HepG2 (cell line): ENCODE data around the gene ATP11A. TPM values are rescaled to one million over a fixed set of nuclear protein-coding genes. Genes with fewer than 3 reads are reported as not detected.

Experiments used
- BRD4 ChIP-seq: sonication (generic); formaldehyde crosslinking; IDR thresholded peaks from 2 replicates; pipeline ENCODE4 v1.4.0; 2020; ENCODE audit warnings: missing genetic modification reagents
- CAMTA2 ChIP-seq: sonication (generic); formaldehyde crosslinking; IDR thresholded peaks from 2 replicates; pipeline ENCODE4 v1.4.0; 2020; ENCODE audit warnings: mild to moderate bottlenecking, missing genetic modification reagents, borderline replicate concordance
- CBX5 ChIP-seq: sonication (generic); formaldehyde crosslinking; IDR thresholded peaks from 2 replicates; pipeline ENCODE4 v1.4.0; 2020; ENCODE audit warnings: missing genetic modification reagents, borderline replicate concordance
- CHCHD3 ChIP-seq: sonication (generic); formaldehyde crosslinking; IDR thresholded peaks from 2 replicates; pipeline ENCODE4 v1.8.0; 2022; ENCODE audit warnings: mild to moderate bottlenecking, missing genetic modification reagents, moderate library complexity
- DDIT3 ChIP-seq: sonication (generic); formaldehyde crosslinking; IDR thresholded peaks from 2 replicates; pipeline ENCODE4 v1.4.0; 2020; ENCODE audit warnings: mild to moderate bottlenecking, missing genetic modification reagents
- EHMT2 ChIP-seq: fragments of 200-600 bp; sonication (generic); IDR thresholded peaks from 2 replicates; pipeline ENCODE4 v1.7.0; 2017; ENCODE audit warnings: antibody characterized with exemption, low read depth, low read length, borderline replicate concordance
- HNF4A ChIP-seq: sonication (generic); formaldehyde crosslinking; IDR thresholded peaks from 2 replicates; pipeline ENCODE4 v1.4.0; 2020; ENCODE audit warnings: missing genetic modification reagents
- MED1 ChIP-seq: sonication (generic); formaldehyde crosslinking; IDR thresholded peaks from 2 replicates; pipeline ENCODE4 v1.4.0; 2020; ENCODE audit warnings: missing genetic modification reagents
- MZF1 ChIP-seq: sonication (generic); formaldehyde crosslinking; IDR thresholded peaks from 2 replicates; pipeline ENCODE4 v1.8.1; 2023; ENCODE audit warnings: mild to moderate bottlenecking, missing genetic modification reagents, borderline replicate concordance
- NCOA1 ChIP-seq: sonication (generic); formaldehyde crosslinking; IDR thresholded peaks from 2 replicates; pipeline ENCODE4 v1.9.0; 2021; ENCODE audit warnings: missing genetic modification reagents
- NR1H2 ChIP-seq: sonication (generic); formaldehyde crosslinking; IDR thresholded peaks from 2 replicates; pipeline ENCODE4 v1.8.1; 2022; ENCODE audit warnings: low read depth, missing genetic modification reagents, borderline replicate concordance
- PLSCR1 ChIP-seq: sonication (generic); formaldehyde crosslinking; IDR thresholded peaks from 2 replicates; pipeline ENCODE4 v1.5.0; 2020; ENCODE audit warnings: missing genetic modification reagents, mild to moderate bottlenecking, borderline replicate concordance
- PREB ChIP-seq: sonication (generic); formaldehyde crosslinking; IDR thresholded peaks from 2 replicates; pipeline ENCODE4 v1.4.0; 2020; ENCODE audit warnings: missing genetic modification reagents
- REPIN1 ChIP-seq: sonication (generic); formaldehyde crosslinking; IDR thresholded peaks from 2 replicates; pipeline ENCODE4 v1.8.0; 2022; ENCODE audit warnings: missing genetic modification reagents, low read depth, mild to moderate bottlenecking, borderline replicate concordance
- THAP7 ChIP-seq: sonication (generic); formaldehyde crosslinking; IDR thresholded peaks from 2 replicates; pipeline ENCODE4 v1.8.1; 2023; ENCODE audit warnings: mild to moderate bottlenecking, missing genetic modification reagents
- TRIM24 ChIP-seq: sonication (generic); formaldehyde crosslinking; IDR thresholded peaks from 2 replicates; pipeline ENCODE4 v1.8.0; 2022; ENCODE audit warnings: mild to moderate bottlenecking, missing genetic modification reagents
- YEATS4 ChIP-seq: sonication (generic); formaldehyde crosslinking; IDR thresholded peaks from 2 replicates; pipeline ENCODE4 v1.4.0; 2020; ENCODE audit warnings: missing genetic modification reagents, borderline replicate concordance
- ZBTB44 ChIP-seq: sonication (generic); formaldehyde crosslinking; IDR thresholded peaks from 2 replicates; pipeline ENCODE4 v1.4.0; 2020; ENCODE audit warnings: missing genetic modification reagents
- ZNF234 ChIP-seq: sonication (generic); formaldehyde crosslinking; conservative IDR thresholded peaks from 2 replicates; pipeline ENCODE4 v1.5.1; 2020; ENCODE audit warnings: mild to moderate bottlenecking, missing genetic modification reagents
- ZNF253 ChIP-seq: sonication (generic); formaldehyde crosslinking; IDR thresholded peaks from 2 replicates; pipeline ENCODE4 v1.8.0; 2022; ENCODE audit warnings: mild to moderate bottlenecking, missing genetic modification reagents, borderline replicate concordance
- ZNF3 ChIP-seq: IDR thresholded peaks from 2 replicates; pipeline ENCODE4 v1.7.0; 2017; ENCODE audit warnings: inconsistent platforms
- ZNF335 ChIP-seq: sonication (generic); formaldehyde crosslinking; IDR thresholded peaks from 2 replicates; pipeline ENCODE4 v1.4.0; 2020; ENCODE audit warnings: missing genetic modification reagents
- ZNF652 ChIP-seq: IDR thresholded peaks from 2 replicates; pipeline ENCODE4 v1.6.1; 2016; ENCODE audit warnings: low read depth, borderline replicate concordance
- ZNF724P ChIP-seq: sonication (generic); formaldehyde crosslinking; IDR thresholded peaks from 2 replicates; pipeline ENCODE4 v1.8.0; 2022; ENCODE audit warnings: missing genetic modification reagents, borderline replicate concordance
- ZNF776 ChIP-seq: sonication (generic); formaldehyde crosslinking; IDR thresholded peaks from 2 replicates; pipeline ENCODE4 v1.4.0; 2020; ENCODE audit warnings: mild to moderate bottlenecking, missing genetic modification reagents
- ZNF816 ChIP-seq: sonication (generic); formaldehyde crosslinking; IDR thresholded peaks from 2 replicates; pipeline ENCODE4 v1.8.0; 2022; ENCODE audit warnings: missing genetic modification reagents, mild to moderate bottlenecking, borderline replicate concordance
- ZSCAN5A ChIP-seq: sonication (generic); formaldehyde crosslinking; IDR thresholded peaks from 2 replicates; pipeline ENCODE4 v1.8.0; 2022; ENCODE audit warnings: mild to moderate bottlenecking, missing genetic modification reagents, borderline replicate concordance
- polyA plus RNA-seq, 8 experiments: library from polyadenylated mRNA; depleted of rRNA in 3 of 8; stranded (reverse) in 7 of 8; unstranded in 1 of 8; fragments of >200 nt; fragmentation: Illumina TruSeq in 4 of 8; extraction: Trizol in 4 of 8; gene quantifications; 2 replicates each; pipeline versions ENCODE4 v1.2.1 to v1.2.3, GENCODE V29; 2011 to 2016; ENCODE audit warnings: low read depth in 4 of 8, missing spikeins in 1 of 8, mixed read lengths in 1 of 8; ENCODE audit not compliant: insufficient read depth in 1 of 8
- total RNA-seq, 5 experiments: library from RNA; depleted of rRNA; stranded (reverse); fragments of >200 nt; fragmentation: Illumina TruSeq; extraction: Trizol; gene quantifications; 2 replicates each; pipeline ENCODE4 v1.2.3, GENCODE V29; 2016; ENCODE audit warnings: low read depth in 1 of 5

ATP11A gene
- total and polyA plus RNA-seq, 2 of the 13 experiments (the other 11 are each of a cell fraction or from before 2014, with no cell fraction given), result 18.4 to 20.1 TPM

- TF ChIP-seq PREB (CRISPR knock-in tag), result no peak
- TF ChIP-seq THAP7, result no peak
- TF ChIP-seq CAMTA2 (CRISPR knock-in tag), result no peak
- TF ChIP-seq NCOA1 (CRISPR knock-in tag), result no peak
- TF ChIP-seq MED1 (CRISPR knock-in tag), result no peak
- no peak for TF ChIP-seq ZNF253 (CRISPR knock-in tag)
- no peak for TF ChIP-seq ZSCAN5A (CRISPR knock-in tag)
- TF ChIP-seq ZNF724P (CRISPR knock-in tag), result 0 out of 2 replicates have a peak, but pooled peaks have one; percentile 41
- no peak for TF ChIP-seq PLSCR1 (CRISPR knock-in tag)
- TF ChIP-seq ZNF3, result no peak
- no peak for TF ChIP-seq TRIM24
- TF ChIP-seq ZNF776, result no peak
- no peak for TF ChIP-seq ZNF816
- no peak for TF ChIP-seq DDIT3 (CRISPR knock-in tag)
- TF ChIP-seq NR1H2, result no peak
- no peak for TF ChIP-seq YEATS4 (CRISPR knock-in tag)
- no peak for TF ChIP-seq MZF1
- no peak for TF ChIP-seq CHCHD3 (CRISPR knock-in tag)
- TF ChIP-seq EHMT2, result no peak
- TF ChIP-seq ZNF234 (CRISPR knock-in tag), result no peak
- TF ChIP-seq HNF4A (CRISPR knock-in tag), result 0 out of 2 replicates have a peak, but pooled peaks have one; percentile 19
- TF ChIP-seq REPIN1 (CRISPR knock-in tag), result no peak
- TF ChIP-seq ZNF652 (CRISPR knock-in tag), result no peak
- TF ChIP-seq CBX5 (CRISPR knock-in tag), result no peak
- TF ChIP-seq ZBTB44 (CRISPR knock-in tag), result no peak
- TF ChIP-seq BRD4, result no peak
- no peak for TF ChIP-seq ZNF335 (CRISPR knock-in tag)
These were observed 218.1 kb downstream of the ATP11A start (continued) for GRCh38 chr13:112907871-112908331.
